Measurements from ENCODE around the gene THSD7A.
"Not testable (repeated sequence)": the region's sequence is repeated elsewhere in the genome, so short reads cannot be mapped to it uniquely, and the experiment has no call there.

The THSD7A gene

GRCh38 chr7:11524476-11525397, 307.3 kb downstream of the THSD7A start:
- no peak for DNase-seq (ENCODE audit: low spot score)
- no peak for TF ChIP-seq CTCF (IDR thresholded peaks at IDR 0.05; ENCODE audit: borderline replicate concordance, control extremely low read depth, extremely low read depth, insufficient read depth, missing control alignments)
- in situ Hi-C loops (cut with MboI; ENCODE audit: low sequenced_read_pairs, unreplicated experiment), result no loop called here

- in situ Hi-C loops (cut with MboI; ENCODE audit: low sequenced_read_pairs, unreplicated experiment); DNase-seq (ENCODE audit: low spot score): not testable (repeated sequence)
These were observed 310.0 kb downstream of the THSD7A start for GRCh38 chr7:11521964-11522499.

GRCh38 chr7:11517853-11518252, 314.1 kb downstream of the THSD7A start:
- in situ Hi-C loops (cut with MboI; ENCODE audit: low sequenced_read_pairs, unreplicated experiment), result no loop called here
- no peak for TF ChIP-seq CTCF (IDR thresholded peaks at IDR 0.05; ENCODE audit: borderline replicate concordance, control extremely low read depth, extremely low read depth, insufficient read depth, missing control alignments)
- DNase-seq (ENCODE audit: low spot score), result no peak

GRCh38 chr7:11516328-11516727, 315.7 kb downstream of the THSD7A start:
- no peak for TF ChIP-seq CTCF (IDR thresholded peaks at IDR 0.05; ENCODE audit: borderline replicate concordance, control extremely low read depth, extremely low read depth, insufficient read depth, missing control alignments)
- DNase-seq (ENCODE audit: low spot score), result no peak
- in situ Hi-C loops (cut with MboI; ENCODE audit: low sequenced_read_pairs, unreplicated experiment), result no loop called here

GRCh38 chr7:11513460-11513859, 318.5 kb downstream of the THSD7A start:
- in situ Hi-C loops (cut with MboI; ENCODE audit: low sequenced_read_pairs, unreplicated experiment), result no loop called here
- no peak for TF ChIP-seq CTCF (IDR thresholded peaks at IDR 0.05; ENCODE audit: borderline replicate concordance, control extremely low read depth, extremely low read depth, insufficient read depth, missing control alignments)

GRCh38 chr7:11507929-11508328, 324.1 kb downstream of the THSD7A start:
- in situ Hi-C loops (cut with MboI; ENCODE audit: low sequenced_read_pairs, unreplicated experiment), result no loop called here

More at GRCh38 chr7:11513460-11513859, 318.5 kb downstream of the THSD7A start:
- no peak for DNase-seq (ENCODE audit: low spot score)

More at GRCh38 chr7:11507929-11508328, 324.1 kb downstream of the THSD7A start:
- no peak for TF ChIP-seq CTCF (IDR thresholded peaks at IDR 0.05; ENCODE audit: borderline replicate concordance, control extremely low read depth, extremely low read depth, insufficient read depth, missing control alignments)
- no peak for DNase-seq (ENCODE audit: low spot score)

Measured in GM13976 (cell line).